Measurements from ENCODE around the gene LLGL1.

The LLGL1 gene

GRCh38 chr17:18225121-18225641 is at the start of gene LLGL1:
Gene LLGL1, plus strand, starts transcription at chr17:18225635. Its CDS starts 48 bp downstream, at chr17:18225683.
- peak; percentile 66 for DNase-seq

GRCh38 chr17:18176176-18176575 is 49.3 kb upstream of the LLGL1 start:
- no peak for DNase-seq

GRCh38 chr17:18177133-18177532 is 48.3 kb upstream of the LLGL1 start:
- DNase-seq: no peak

DNA sequence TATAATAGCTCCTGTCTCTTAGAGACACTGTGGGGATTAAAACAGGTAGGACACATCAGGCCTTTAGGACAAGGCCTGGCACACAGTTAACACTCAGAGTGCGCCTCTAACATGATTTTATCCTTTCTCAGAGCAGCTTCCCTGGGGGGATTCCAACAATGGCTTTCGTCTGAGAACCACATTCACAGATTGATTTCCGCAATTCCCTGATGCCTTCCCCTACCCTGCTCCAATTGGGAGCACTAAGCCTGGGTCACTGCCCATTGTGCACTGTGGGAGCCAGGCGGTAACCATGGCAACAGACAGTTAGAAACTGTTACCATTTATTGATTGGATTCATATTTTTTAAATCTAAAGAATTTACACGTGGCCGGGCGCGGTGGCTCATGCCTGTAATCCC is 47.7 kb upstream of the LLGL1 start:
- no peak for DNase-seq

DNA sequence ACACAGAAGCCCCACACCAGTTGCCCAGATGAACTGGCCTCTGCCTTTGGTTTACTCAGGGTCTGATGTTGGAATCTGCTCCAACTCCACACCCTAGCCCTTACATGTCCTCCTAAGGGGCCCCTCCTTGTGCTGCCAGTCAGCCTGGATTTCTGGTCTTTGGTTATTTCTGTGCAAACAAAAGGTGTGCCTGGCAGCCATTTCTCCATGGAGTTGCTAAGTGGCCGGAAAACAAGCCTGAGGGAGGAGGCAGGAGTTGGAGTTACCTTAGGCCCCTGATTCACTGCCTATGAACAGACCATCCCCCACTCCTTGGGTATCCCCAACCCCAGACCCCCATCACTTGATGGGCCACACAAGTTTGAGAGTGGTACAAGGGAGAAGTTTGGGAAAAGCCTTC is 46.2 kb upstream of the LLGL1 start:
- DNase-seq: no peak

- DNase-seq: no peak
These were observed 45.6 kb upstream of the LLGL1 start for GRCh38 chr17:18179804-18180203.

GRCh38 chr17:18181358-18181757 is 44.1 kb upstream of the LLGL1 start:
- DNase-seq: no peak

- peak; percentile 4 for DNase-seq
These were observed 43.1 kb upstream of the LLGL1 start for GRCh38 chr17:18182110-18182977.

DNA sequence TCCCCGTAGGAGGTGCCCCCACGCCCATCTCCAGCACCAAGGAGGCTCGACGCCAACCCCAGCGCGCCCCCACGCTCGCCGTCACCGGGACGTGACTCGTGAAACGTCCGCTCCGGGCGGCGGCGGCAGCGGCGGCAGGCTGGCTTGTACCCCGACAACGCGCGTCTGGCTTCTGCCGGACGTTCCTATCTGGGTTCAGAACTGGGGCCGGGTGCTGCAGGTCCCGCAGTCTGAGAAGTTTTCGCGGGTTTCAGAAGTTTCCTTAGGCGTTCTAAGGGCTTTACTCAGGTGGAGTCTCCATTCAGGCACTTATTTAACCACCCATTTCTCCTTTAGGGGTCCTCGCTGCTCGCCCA is 42.5 kb upstream of the LLGL1 start:
- peak; percentile 69 for DNase-seq

- peak; percentile 86 for DNase-seq
These were observed 41.9 kb upstream of the LLGL1 start, which contains the start of gene ALKBH5 for GRCh38 chr17:18183334-18184142. Gene ALKBH5, plus strand, starts transcription at chr17:18183828. Its CDS starts 416 bp downstream, at chr17:18184244.

DNA sequence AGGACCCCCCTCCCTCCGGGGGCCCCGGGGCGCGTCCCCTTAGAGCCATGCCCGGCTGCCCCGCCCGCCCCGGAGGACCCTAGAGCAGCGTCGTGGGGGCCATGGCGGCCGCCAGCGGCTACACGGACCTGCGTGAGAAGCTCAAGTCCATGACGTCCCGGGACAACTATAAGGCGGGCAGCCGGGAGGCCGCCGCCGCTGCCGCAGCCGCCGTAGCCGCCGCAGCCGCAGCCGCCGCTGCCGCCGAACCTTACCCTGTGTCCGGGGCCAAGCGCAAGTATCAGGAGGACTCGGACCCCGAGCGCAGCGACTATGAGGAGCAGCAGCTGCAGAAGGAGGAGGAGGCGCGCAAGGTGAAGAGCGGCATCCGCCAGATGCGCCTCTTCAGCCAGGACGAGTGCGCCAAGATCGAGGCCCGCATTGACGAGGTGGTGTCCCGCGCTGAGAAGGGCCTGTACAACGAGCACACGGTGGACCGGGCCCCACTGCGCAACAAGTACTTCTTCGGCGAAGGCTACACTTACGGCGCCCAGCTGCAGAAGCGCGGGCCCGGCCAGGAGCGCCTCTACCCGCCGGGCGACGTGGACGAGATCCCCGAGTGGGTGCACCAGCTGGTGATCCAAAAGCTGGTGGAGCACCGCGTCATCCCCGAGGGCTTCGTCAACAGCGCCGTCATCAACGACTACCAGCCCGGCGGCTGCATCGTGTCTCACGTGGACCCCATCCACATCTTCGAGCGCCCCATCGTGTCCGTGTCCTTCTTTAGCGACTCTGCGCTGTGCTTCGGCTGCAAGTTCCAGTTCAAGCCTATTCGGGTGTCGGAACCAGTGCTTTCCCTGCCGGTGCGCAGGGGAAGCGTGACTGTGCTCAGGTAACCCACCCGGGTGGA is 41.0 kb upstream of the LLGL1 start:
- DNase-seq: no peak

GRCh38 chr17:18185391-18185790 is 40.0 kb upstream of the LLGL1 start:
- DNase-seq: peak; percentile 1

GRCh38 chr17:18185832-18186626 is 39.4 kb upstream of the LLGL1 start:
- DNase-seq: no peak

DNA sequence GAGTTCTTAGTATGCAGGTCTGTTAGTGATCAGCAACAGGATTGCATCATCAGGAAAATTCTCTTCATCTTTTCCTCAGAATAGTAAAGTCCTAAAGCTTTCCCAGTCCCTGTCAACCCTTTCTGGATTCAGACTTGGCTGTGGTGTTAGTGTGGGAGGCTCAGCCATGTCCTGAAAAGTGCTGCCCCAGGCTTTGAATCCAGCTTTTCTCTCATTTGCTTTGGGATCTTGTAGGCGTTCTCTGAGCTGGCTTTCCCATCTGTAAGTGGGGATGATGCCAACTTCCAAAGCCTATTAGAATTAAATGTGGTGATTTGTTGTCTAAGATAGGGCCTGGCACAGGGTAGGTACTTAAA is 38.8 kb upstream of the LLGL1 start:
- no peak for DNase-seq

DNA sequence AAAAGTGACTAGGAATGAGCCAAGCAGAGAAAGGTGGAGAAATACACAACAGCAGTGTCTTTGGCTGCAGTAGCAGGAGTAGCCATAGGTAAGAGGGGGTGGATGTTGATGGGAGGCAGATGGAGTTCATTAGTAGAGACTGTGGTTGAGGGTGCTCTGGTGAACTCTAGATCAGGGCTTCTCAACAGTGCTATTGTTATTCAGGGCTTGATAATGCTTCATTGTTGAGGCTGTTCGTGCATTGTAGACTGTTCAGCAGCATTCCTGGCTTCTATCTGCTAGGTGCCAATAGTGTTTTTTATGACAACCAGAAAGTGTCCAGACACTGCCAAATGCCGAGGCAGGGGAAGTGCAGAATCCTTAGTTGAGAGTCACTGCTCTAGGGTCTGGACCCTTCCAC is 38.2 kb upstream of the LLGL1 start:
- DNase-seq: no peak

DNA sequence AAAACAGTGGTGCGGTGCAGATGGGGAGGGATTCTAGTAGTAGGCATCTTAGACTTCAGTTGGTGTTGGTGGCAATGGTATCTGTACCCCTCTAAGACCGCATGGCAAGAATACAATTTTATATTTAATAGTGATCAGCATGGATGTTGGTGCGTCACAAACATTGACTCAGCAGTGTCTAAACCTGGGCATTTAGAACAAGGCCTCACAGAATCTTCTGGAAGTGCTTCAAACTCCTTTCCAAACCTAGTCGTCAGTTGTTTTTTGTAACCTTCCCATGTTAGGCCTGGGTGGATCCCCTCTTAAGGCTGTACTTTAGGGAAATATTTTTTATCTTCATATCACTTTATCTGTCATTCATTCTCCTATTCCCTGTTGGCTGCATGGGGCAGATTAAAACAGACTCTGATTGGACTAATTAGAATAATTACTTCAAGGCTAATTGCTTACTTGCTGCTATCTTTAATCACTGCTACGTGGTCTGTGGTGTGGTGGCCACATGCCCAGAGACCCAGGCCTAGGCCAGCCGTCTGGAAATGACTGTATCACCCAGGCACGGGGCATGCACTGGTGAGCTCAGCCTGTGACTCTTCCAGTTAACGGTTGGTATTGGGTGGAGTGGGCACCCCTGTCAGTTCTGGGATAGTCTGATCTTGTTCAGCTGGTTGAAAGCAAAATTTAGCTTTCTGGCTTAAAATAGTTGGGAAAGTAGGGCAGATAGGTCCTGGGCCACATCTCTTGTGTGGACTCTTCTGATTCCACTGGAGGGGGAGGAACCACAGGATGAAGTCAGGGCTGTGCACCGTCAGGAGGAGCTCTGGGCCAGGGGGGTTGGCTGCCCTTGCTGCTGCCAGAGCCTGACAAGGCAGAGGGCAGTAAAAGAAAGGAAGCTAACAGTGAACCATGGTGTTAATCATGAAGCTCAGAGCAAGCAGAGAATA is 37.3 kb upstream of the LLGL1 start:
- no peak for DNase-seq

- DNase-seq: no peak
These were observed 34.7 kb upstream of the LLGL1 start for GRCh38 chr17:18190628-18191235.

GRCh38 chr17:18191236-18191667 is 34.2 kb upstream of the LLGL1 start:
- no peak for DNase-seq

DNA sequence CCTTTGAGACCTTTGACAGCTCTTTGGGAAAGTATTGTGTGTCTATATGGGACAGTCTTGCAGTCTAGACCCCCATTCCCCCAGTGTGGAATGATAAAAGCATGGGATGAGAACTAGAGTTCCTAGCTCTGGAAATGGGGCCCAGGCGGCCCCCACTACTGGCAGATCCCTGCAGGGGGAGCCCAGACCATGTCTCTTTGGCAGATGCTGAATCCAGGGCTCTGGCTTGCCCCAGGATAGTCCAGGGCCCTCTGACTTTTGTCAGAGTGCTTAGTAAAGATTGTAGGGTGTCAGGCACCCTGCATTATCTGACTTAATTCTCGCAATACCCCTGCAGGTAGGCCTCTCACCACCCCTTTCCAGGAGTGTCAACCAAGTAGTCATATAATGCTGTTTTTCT is 33.5 kb upstream of the LLGL1 start:
- no peak for DNase-seq

- no peak for DNase-seq
These were observed 31.0 kb upstream of the LLGL1 start for GRCh38 chr17:18194394-18194793.

All from DMS79 treated with DMSO at 0.1 percent for 48 hours (cell line).